H9 (cell line): ENCODE measurements around the gene KRT6A. TPM values are rescaled to one million over a fixed set of nuclear protein-coding genes. Genes with fewer than 3 reads are reported as not detected.

ENCODE experiments used
- DNase-seq: peaks from one replicate; pipeline ENCODE4 v3.0.0-alpha.2; 2017
- H2AFZ ChIP-seq: one replicate; pipeline ENCODE4 v1.6.1; 2013; ENCODE audit warnings: mild to moderate bottlenecking, low read length, control low read depth, moderate library complexity
- H2AK5ac ChIP-seq: 2 replicates; pipeline ENCODE4 v1.6.1; 2013; ENCODE audit warnings: low read length, control low read depth, mixed read lengths; ENCODE audit not compliant: insufficient read length
- H2BK120ac ChIP-seq: one replicate; pipeline ENCODE4 v1.6.1; 2013; ENCODE audit warnings: low read depth, mild to moderate bottlenecking, low read length, control low read depth, inconsistent platforms; ENCODE audit not compliant: poor library complexity, severe bottlenecking
- H2BK12ac ChIP-seq: 2 replicates; pipeline ENCODE4 v1.6.1; 2013; ENCODE audit warnings: low read length, control low read depth, mixed read lengths, low read depth; ENCODE audit not compliant: insufficient read length
- H2BK15ac ChIP-seq: 2 replicates; pipeline ENCODE4 v1.6.1; 2013; ENCODE audit warnings: low read depth, low read length, control low read depth
- H2BK20ac ChIP-seq: one replicate; pipeline ENCODE4 v1.6.1; 2013; ENCODE audit warnings: low read depth, mild to moderate bottlenecking, low read length, control low read depth, inconsistent platforms; ENCODE audit not compliant: poor library complexity, severe bottlenecking
- H2BK5ac ChIP-seq: 2 replicates; pipeline ENCODE4 v1.6.1; 2013; ENCODE audit warnings: low read length, control low read depth, mixed read lengths; ENCODE audit not compliant: insufficient read length
- H3K14ac ChIP-seq: 2 replicates; pipeline ENCODE4 v1.6.1; 2013; ENCODE audit warnings: low read length, control low read depth; ENCODE audit not compliant: insufficient read depth
- H3K18ac ChIP-seq: 2 replicates; pipeline ENCODE4 v1.6.1; 2013; ENCODE audit warnings: low read depth, mild to moderate bottlenecking, mixed read lengths, low read length, control low read depth; ENCODE audit not compliant: insufficient read length
- H3K23ac ChIP-seq: 2 replicates; pipeline ENCODE4 v1.6.1; 2013; ENCODE audit warnings: low read length, control low read depth, mixed read lengths, low read depth; ENCODE audit not compliant: insufficient read length
- H3K23me2 ChIP-seq: 2 replicates; pipeline ENCODE4 v1.6.1; 2013; ENCODE audit warnings: low read depth, mild to moderate bottlenecking, mixed read lengths, low read length, control low read depth; ENCODE audit not compliant: insufficient read length, poor library complexity, severe bottlenecking
- H3K27ac ChIP-seq: 2 replicates; pipeline ENCODE4 v1.5.1; 2013; ENCODE audit warnings: low read length, control low read depth, mixed read lengths, low read depth; ENCODE audit not compliant: insufficient read length
- H3K27me3 ChIP-seq: 2 replicates; pipeline ENCODE4 v1.6.1; 2013; ENCODE audit warnings: low read length, control low read depth, inconsistent platforms; ENCODE audit not compliant: insufficient read depth
- H3K4ac ChIP-seq: 2 replicates; pipeline ENCODE4 v1.6.1; 2013; ENCODE audit warnings: low read depth, mild to moderate bottlenecking, control low read depth, inconsistent platforms, low read length, moderate library complexity
- H3K4me1 ChIP-seq: 2 replicates; pipeline ENCODE4 v1.6.1; 2013; ENCODE audit warnings: low read length, control low read depth, inconsistent platforms; ENCODE audit not compliant: insufficient read depth
- H3K4me2 ChIP-seq: 2 replicates; pipeline ENCODE4 v1.6.1; 2013; ENCODE audit warnings: low read length, control low read depth, mixed read lengths; ENCODE audit not compliant: insufficient read length, insufficient read depth
- H3K56ac ChIP-seq: 2 replicates; pipeline ENCODE4 v1.6.1; 2013; ENCODE audit warnings: low read depth, mild to moderate bottlenecking, mixed read lengths, low read length, control low read depth; ENCODE audit not compliant: insufficient read length
- H3K79me1 ChIP-seq: 2 replicates; pipeline ENCODE4 v1.6.1; 2013; ENCODE audit warnings: low read depth, mild to moderate bottlenecking, moderate library complexity, low read length, control low read depth, inconsistent platforms; ENCODE audit not compliant: insufficient read depth, poor library complexity, severe bottlenecking
- H3K79me2 ChIP-seq: 2 replicates; pipeline ENCODE4 v1.6.1; 2013; ENCODE audit warnings: low read length, control low read depth, inconsistent platforms; ENCODE audit not compliant: insufficient read depth
- H3K9ac ChIP-seq: 2 replicates; pipeline ENCODE4 v1.6.1; 2013; ENCODE audit warnings: low read length, control low read depth, mixed read lengths; ENCODE audit not compliant: insufficient read length; ENCODE audit errors: extremely low read depth
- H3K9me3 ChIP-seq: one replicate; pipeline ENCODE4 v1.6.1; 2013; ENCODE audit warnings: low read depth, low read length, inconsistent platforms; ENCODE audit not compliant: control insufficient read depth
- H3T11ph ChIP-seq: one replicate; pipeline ENCODE4 v1.6.1; 2013; ENCODE audit warnings: mild to moderate bottlenecking, low read length, control low read depth, inconsistent platforms
- H4K20me1 ChIP-seq: one replicate; pipeline ENCODE4 v1.6.1; 2013; ENCODE audit not compliant: control insufficient read depth, insufficient read length, insufficient read depth
- H4K5ac ChIP-seq: 2 replicates; pipeline ENCODE4 v1.6.1; 2013; ENCODE audit warnings: low read depth, mild to moderate bottlenecking, mixed read lengths, low read length, control low read depth; ENCODE audit not compliant: insufficient read length
- H4K8ac ChIP-seq: replicated peaks from 2 replicates; pipeline ENCODE4 v1.6.1; 2013; ENCODE audit warnings: low read length, control low read depth, mixed read lengths, low read depth; ENCODE audit not compliant: insufficient read length
- H4K91ac ChIP-seq: 2 replicates; pipeline ENCODE4 v1.6.1; 2013; ENCODE audit warnings: low read depth, mild to moderate bottlenecking, moderate library complexity, mixed read lengths, low read length, control low read depth; ENCODE audit not compliant: insufficient read length
- H3K27ac Mint-ChIP-seq, 3 experiments: 2 replicates in 2 of 3; 3 replicates in 1 of 3; pipeline ENCODE4 v1.8.0; 2020 to 2021; ENCODE audit warnings: mixed read lengths in 3 of 3, mild to moderate bottlenecking in 1 of 3, moderate library complexity in 1 of 3
- H3K27me3 Mint-ChIP-seq: 2 replicates; pipeline ENCODE4 v1.8.0; 2021; ENCODE audit warnings: low read depth, mild to moderate bottlenecking, moderate library complexity, mixed read lengths
- H3K36me3 Mint-ChIP-seq, 3 experiments: 2 replicates in 2 of 3; 3 replicates in 1 of 3; pipeline ENCODE4 v1.8.0; 2020 to 2021; ENCODE audit warnings: low read depth in 3 of 3, mixed read lengths in 3 of 3; ENCODE audit not compliant: insufficient read depth in 1 of 3
- H3K4me1 Mint-ChIP-seq, 2 experiments: 2 replicates each; pipeline ENCODE4 v1.8.0; 2020; ENCODE audit warnings: mixed read lengths in 2 of 2
- H3K4me3 Mint-ChIP-seq, 2 experiments: 2 replicates in 1 of 2; 3 replicates in 1 of 2; pipeline ENCODE4 v1.8.0; 2020 to 2021; ENCODE audit warnings: mild to moderate bottlenecking in 2 of 2, mixed read lengths in 2 of 2, moderate library complexity in 1 of 2
- H3K9me3 Mint-ChIP-seq, 2 experiments: 2 replicates in 1 of 2; 3 replicates in 1 of 2; pipeline ENCODE4 v1.8.0; 2020; ENCODE audit warnings: mild to moderate bottlenecking in 2 of 2, mixed read lengths in 2 of 2, moderate library complexity in 1 of 2
- WGBS: extraction: QIAGEN DNeasy Blood & Tissue Kit; methylation state at CpG from one replicate; pipeline ENCODE4 v1.1.7; 2013; ENCODE audit warnings: missing lambda C conversion rate, low lambda C conversion rate, mixed read lengths; ENCODE audit not compliant: insufficient read length; ENCODE audit errors: extremely low coverage; 5-methylcytosine and 5-hydroxymethylcytosine counted together
- total RNA-seq: library from RNA; stranded (reverse); gene quantifications from 2 replicates; pipeline ENCODE4 v1.2.1, GENCODE V29; 2021
- TF ChIP-seq, protein P1 (sequence below): fragments of 200-600 bp; sonication (generic); conservative IDR thresholded peaks from 3 replicates; pipeline ENCODE4 v1.8.0; 2021; ENCODE audit warnings: antibody characterized with exemption, mild to moderate bottlenecking

Gene KRT6A
- total RNA-seq, 1 experiment from 2014 or later = not detected

DNA sequence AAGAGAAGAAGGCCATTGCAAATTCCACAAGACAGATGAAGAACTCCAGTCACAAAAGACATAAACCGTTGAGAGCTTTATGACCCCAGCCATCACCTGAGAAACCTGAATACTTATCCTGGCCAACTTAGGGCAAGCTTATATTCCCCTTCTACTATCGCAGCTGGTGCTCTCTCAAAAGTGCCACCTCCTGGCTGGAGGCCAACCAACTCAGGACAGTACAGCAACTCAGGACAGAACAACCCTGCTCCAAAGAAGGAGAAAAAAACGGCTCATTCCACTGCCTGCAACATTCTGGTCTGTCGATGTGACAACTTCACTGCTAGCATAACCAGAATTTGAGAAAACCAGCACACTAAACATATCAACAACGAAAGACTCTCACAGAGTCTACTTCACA, 31.4 kb downstream of the KRT6A start:
- no peak overlapping the region for H3K56ac ChIP-seq
- H3K23me2 ChIP-seq = no peaks in the 10 kb centered on the region
- H3K14ac ChIP-seq = no peak overlapping the region
- no peak overlapping the region for H3K27ac ChIP-seq
- H2BK15ac ChIP-seq = no peak overlapping the region
- H3K79me2 ChIP-seq = no peaks in the 10 kb centered on the region
- no peak overlapping the region for H3K9ac ChIP-seq
- no peak overlapping the region for H3K27ac Mint-ChIP-seq
- no peak overlapping the region for H3T11ph ChIP-seq
- no peak overlapping the region for H2BK120ac ChIP-seq
- no peaks in the 10 kb centered on the region; a peak in 1 of 5 replicates for H3K9me3 Mint-ChIP-seq
- H2BK12ac ChIP-seq = no peak overlapping the region
- H4K8ac ChIP-seq = no peak overlapping the region
- no peak overlapping the region for H2BK20ac ChIP-seq
- no peak overlapping the region for H4K91ac ChIP-seq
- H3K4me2 ChIP-seq = no peak overlapping the region
- no peaks in the 10 kb centered on the region for H3K79me1 ChIP-seq
- peaks cover 5% of the 10 kb centered on the region for H3K27me3 Mint-ChIP-seq
- H3K27me3 ChIP-seq = no peaks in the 10 kb centered on the region
- no peaks in the 10 kb centered on the region for H3K4me1 Mint-ChIP-seq
- H3K36me3 Mint-ChIP-seq = no peaks in the 10 kb centered on the region
- DNase-seq = no peak
- no peak overlapping the region for H2AFZ ChIP-seq
- H3K4me3 Mint-ChIP-seq = no peak overlapping the region
- WGBS = no CpG with 5 or more reads among the region's 5 CpGs
- no peak overlapping the region for H2AK5ac ChIP-seq
- TF ChIP-seq, protein P1, sequence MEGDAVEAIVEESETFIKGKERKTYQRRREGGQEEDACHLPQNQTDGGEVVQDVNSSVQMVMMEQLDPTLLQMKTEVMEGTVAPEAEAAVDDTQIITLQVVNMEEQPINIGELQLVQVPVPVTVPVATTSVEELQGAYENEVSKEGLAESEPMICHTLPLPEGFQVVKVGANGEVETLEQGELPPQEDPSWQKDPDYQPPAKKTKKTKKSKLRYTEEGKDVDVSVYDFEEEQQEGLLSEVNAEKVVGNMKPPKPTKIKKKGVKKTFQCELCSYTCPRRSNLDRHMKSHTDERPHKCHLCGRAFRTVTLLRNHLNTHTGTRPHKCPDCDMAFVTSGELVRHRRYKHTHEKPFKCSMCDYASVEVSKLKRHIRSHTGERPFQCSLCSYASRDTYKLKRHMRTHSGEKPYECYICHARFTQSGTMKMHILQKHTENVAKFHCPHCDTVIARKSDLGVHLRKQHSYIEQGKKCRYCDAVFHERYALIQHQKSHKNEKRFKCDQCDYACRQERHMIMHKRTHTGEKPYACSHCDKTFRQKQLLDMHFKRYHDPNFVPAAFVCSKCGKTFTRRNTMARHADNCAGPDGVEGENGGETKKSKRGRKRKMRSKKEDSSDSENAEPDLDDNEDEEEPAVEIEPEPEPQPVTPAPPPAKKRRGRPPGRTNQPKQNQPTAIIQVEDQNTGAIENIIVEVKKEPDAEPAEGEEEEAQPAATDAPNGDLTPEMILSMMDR = no peak; the same call in 2 of the 3 replicates
- H3K9me3 ChIP-seq = no peaks in the 10 kb centered on the region
- H3K4me1 ChIP-seq = no peaks in the 10 kb centered on the region
- H2BK5ac ChIP-seq = no peak overlapping the region
- no peaks in the 10 kb centered on the region for H4K20me1 ChIP-seq
- no peak overlapping the region for H4K5ac ChIP-seq
- H3K18ac ChIP-seq = no peak overlapping the region
- H3K23ac ChIP-seq = no peak overlapping the region
- no peak overlapping the region for H3K4ac ChIP-seq
